GM12891 (cell line): Measurements from ENCODE around the gene ZNF69.

Source experiments
- POLR2A ChIP-seq: IDR thresholded peaks from 2 replicates; pipeline ENCODE4 v1.6.1; 2011; ENCODE audit warnings: low read depth, low read length, control low read depth
- POLR2AphosphoS5 ChIP-seq: IDR thresholded peaks from 2 replicates; pipeline ENCODE4 v1.6.1; 2011; ENCODE audit warnings: low read depth, low read length, control low read depth
- POU2F2 ChIP-seq: IDR thresholded peaks from 2 replicates; pipeline ENCODE4 v1.6.1; 2011; ENCODE audit warnings: low read depth, mild to moderate bottlenecking, control low read depth, low read length, moderate library complexity
- SPI1 ChIP-seq: IDR thresholded peaks from 2 replicates; pipeline ENCODE4 v1.6.1; 2011; ENCODE audit warnings: low read depth, low read length, control low read depth
- TAF1 ChIP-seq: IDR thresholded peaks from 2 replicates; pipeline ENCODE4 v1.6.1; 2011; ENCODE audit warnings: low read depth, low read length, control low read depth

- no peak for TF ChIP-seq POLR2A
- no peak for TF ChIP-seq TAF1
- no peak for TF ChIP-seq POLR2AphosphoS5
- TF ChIP-seq POU2F2 = no peak
- TF ChIP-seq SPI1 = no peak
These were observed 43.9 kb upstream of the ZNF69 start for GRCh38 chr19:11843722-11844121.
